Epithelial cell of esophagus (primary cell): ENCODE measurements around the gene RBM17.
A peak's percentile ranks its signal among the peaks of the same experiment; 100 is the strongest.

Experiments used
- DNase-seq: peaks from one replicate; pipeline ENCODE4 v3.0.0; 2010; ENCODE audit warnings: low read depth
- H3K4me3 ChIP-seq: 2 replicates; pipeline ENCODE4 v1.5.1; 2011; ENCODE audit warnings: mild to moderate bottlenecking, low read length, control low read depth
- TF ChIP-seq, protein P1 (sequence below): IDR thresholded peaks from 2 replicates; pipeline ENCODE4 v1.5.1; 2011; ENCODE audit warnings: low read depth, mild to moderate bottlenecking, low read length, control low read depth, inconsistent platforms; ENCODE audit not compliant: insufficient read depth; ENCODE audit errors: missing control alignments

RBM17 gene

DNA sequence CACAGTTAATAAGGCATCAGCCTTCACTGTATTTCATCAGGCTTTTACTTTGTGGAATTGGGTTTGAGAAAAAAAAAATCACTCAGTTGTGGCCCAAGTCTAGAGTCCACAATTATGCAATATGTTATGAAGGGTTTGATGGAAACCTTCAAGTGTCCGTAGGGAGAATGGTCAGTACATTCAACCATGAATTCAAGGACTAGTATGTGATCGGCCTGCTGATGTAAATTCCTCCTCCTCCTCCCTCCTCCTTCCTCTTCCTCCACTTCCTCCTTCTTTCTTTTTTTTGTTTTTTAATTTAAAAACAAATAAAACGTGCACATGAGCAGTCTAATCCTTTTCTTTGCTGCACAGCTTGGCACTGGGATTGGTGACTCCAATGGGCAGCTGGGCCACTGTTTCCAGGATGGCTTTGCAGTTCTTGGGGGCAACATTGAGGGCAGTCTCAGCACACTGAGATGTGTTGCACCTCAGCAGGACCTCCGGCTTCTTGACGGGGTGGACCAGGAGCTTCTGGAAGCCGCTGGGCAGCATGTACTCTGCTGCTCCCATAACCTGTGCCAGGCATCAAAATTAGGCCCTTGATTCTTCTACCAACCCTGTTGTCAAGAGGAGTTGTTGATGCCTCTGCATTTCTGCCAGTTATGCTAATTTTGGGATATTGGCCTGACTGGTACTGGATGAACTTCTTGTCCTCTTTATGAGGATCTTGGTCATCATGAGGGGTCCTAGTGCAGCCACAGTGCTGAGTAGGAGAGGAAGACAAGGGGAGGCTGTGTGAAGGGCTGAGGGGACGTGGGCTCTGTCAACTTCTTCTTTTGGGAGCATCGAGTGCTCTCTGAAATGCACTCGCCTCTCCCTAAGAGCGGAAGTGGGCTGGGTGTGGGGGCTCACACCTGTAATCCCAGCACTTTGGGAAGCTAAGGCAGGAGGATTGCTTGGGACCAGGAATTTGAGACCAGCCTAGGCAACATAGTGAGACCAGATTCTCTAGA is 17.4 kb upstream of the RBM17 start:
- TF ChIP-seq, protein P1, sequence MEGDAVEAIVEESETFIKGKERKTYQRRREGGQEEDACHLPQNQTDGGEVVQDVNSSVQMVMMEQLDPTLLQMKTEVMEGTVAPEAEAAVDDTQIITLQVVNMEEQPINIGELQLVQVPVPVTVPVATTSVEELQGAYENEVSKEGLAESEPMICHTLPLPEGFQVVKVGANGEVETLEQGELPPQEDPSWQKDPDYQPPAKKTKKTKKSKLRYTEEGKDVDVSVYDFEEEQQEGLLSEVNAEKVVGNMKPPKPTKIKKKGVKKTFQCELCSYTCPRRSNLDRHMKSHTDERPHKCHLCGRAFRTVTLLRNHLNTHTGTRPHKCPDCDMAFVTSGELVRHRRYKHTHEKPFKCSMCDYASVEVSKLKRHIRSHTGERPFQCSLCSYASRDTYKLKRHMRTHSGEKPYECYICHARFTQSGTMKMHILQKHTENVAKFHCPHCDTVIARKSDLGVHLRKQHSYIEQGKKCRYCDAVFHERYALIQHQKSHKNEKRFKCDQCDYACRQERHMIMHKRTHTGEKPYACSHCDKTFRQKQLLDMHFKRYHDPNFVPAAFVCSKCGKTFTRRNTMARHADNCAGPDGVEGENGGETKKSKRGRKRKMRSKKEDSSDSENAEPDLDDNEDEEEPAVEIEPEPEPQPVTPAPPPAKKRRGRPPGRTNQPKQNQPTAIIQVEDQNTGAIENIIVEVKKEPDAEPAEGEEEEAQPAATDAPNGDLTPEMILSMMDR, result no peak
- H3K4me3 ChIP-seq, result no peak overlapping the region
- DNase-seq, result no peak

DNA sequence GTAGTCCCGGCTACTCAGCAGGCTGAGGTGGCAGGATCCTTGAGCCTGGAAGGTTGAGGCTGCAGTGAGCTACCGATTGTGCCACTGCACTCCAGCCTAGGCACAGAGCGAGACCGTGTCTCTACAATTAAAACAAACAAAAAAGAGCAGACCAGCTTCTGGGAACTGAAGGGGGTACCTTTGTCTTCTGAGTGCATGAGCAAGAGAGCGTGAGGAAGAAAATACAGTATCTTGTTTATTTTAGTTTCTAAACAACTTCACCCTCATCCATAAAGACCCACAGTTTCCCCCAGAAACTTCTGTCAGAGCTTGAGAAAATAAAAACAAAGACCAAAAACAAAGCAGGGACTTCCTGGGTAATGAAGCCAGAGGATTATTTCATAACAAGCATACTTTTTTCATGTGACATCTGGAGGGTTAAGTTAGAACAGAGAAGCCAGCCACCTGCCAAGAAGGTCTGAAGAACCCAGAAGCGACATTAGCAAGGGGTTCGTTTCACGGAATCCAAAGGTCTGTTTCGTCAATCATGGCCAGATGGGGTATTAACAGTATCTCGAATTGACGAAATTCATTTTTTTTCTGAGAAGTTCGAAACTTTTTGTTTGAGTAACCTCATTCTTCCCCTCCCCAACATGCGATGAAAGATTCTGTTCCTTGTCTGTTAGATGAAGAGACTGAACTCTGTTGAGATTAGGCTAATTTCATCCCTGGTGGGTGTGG is 16.5 kb upstream of the RBM17 start:
- no peak for DNase-seq
- no peak overlapping the region for H3K4me3 ChIP-seq
- TF ChIP-seq, protein P1, result no peak

DNA sequence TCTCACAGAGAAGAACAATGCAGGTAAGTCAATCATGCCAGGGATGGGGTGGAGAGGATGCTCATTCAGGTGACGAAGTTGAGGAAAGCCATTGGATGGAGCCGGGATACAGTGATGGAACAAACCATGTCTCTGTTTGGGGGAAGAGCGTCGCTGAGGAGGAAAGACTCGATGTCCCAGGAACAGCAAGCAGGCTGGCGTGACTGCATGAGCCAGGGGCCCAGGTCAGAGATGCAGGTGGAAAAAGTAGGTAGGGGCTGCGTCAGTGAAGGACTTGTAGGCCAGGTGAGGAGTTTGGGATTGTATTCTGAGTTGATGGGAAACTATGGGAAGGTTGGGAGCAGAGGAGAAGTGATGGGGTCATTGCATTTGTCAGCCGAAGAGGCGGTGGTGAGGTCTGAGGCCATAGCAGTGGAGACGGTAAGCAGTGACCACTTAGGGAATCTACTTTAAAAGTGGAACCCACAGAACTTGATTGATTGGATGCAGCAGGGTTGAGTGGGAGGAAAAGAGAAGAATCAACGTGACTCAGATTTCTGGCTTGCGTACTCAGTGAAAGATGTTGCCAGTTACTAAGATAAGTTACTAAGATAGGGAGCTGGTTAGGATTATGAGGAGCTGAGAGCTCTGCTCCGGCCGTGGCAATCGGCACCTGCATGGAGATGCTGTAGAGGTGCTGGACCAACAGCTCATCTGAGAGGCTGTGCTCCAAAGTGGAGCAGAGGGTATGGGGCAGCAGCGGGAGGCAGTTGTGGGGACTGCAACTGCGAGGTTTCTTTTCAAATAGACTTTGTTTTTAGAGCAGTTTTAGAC is 14.1 kb upstream of the RBM17 start:
- DNase-seq, result peak; percentile 36
- H3K4me3 ChIP-seq, result no peak overlapping the region

DNA sequence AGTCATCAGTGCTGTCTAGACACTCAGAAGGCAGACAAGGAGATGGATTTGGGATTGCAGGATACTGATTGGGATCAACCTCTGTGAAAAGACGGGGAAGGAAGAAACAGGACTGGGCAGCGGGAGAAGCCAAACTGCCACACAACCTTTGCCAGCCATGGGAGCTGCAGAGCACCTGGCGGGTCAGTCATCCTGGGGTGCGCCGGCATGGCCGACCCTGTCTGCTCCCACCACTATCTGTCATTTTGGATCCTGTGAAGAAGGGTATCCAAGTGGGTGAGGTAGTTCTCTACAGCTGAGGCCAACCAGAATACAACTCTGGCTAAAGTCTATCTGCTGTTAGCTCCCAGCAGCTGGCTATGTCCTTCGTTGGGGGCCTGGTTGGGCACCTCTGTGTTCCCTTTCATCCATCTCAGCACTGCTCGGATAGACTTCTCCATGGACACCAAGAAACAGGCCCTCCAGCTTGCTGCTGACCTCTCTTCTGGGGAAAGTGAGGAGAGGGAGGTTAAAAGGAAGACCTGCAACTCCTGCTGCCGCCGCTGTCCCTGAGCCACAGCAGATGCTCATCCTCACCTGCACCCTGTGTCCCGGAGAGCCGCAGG is 11.7 kb upstream of the RBM17 start:
- TF ChIP-seq, protein P1, result no peak
- no peak overlapping the region for H3K4me3 ChIP-seq
- DNase-seq, result no peak

More for the DNA sequence above, 14.1 kb upstream of the RBM17 start:
- TF ChIP-seq, protein P1, result no peak

DNA sequence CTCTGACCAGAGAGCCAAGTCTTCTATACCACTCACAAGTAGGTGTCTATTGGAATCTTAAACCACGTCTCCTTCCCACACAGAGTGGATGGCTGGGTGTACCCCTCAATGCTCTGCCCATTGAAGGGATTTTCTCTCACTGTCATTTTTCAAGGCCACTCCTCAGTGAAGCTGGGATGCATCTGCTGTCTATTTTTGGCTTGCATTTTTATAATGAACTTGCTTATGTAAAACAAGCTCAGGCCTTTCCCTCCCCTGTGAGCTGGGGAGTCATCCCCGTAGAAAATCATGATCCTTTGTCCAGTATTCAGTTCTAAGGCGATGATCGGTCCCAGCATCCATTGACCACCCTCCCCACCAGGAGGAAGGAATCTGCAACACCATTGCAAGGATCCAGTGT is 9.8 kb upstream of the RBM17 start:
- TF ChIP-seq, protein P1, result no peak
- DNase-seq, result no peak
- H3K4me3 ChIP-seq, result no peak overlapping the region

DNA sequence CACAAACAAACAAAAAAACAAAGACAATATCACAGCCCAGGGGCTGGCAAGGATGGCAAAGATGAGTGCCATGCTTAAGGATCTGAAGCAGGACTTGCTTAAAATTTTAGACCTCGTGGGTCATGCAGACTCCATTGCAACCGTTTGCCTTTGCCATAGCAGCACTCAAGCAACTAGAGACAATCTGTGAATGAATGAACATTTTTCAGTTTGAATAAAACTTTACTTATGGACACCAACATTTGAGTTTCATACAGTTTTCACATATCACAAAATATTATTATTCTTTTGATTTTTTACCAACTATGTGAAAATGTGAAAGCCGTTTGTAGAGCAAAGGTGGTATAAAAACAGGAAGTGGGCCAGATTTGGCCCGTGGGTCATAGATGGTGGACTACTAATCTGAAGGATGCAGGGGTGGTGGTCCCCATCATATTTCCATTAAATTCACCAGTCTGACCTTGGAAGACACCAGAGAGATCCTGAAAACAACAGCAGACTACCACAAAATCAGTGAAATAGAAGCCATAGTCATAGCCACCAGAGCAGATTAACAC is 8.3 kb upstream of the RBM17 start:
- no peak overlapping the region for H3K4me3 ChIP-seq
- no peak for DNase-seq
- TF ChIP-seq, protein P1, result no peak
